CD4-positive, alpha-beta T cell treated with Interleukin-15 for 4 hours (primary cell): ENCODE measurements around the gene MED12L.
"Not testable (repeated sequence)": the region's sequence is repeated elsewhere in the genome, so short reads cannot be mapped to it uniquely, and the experiment has no call there.

Experiments used
- DNase-seq: peaks from one replicate; pipeline ENCODE4 v3.0.0-alpha.2; 2020; ENCODE audit warnings: low spot score

MED12L gene

DNA sequence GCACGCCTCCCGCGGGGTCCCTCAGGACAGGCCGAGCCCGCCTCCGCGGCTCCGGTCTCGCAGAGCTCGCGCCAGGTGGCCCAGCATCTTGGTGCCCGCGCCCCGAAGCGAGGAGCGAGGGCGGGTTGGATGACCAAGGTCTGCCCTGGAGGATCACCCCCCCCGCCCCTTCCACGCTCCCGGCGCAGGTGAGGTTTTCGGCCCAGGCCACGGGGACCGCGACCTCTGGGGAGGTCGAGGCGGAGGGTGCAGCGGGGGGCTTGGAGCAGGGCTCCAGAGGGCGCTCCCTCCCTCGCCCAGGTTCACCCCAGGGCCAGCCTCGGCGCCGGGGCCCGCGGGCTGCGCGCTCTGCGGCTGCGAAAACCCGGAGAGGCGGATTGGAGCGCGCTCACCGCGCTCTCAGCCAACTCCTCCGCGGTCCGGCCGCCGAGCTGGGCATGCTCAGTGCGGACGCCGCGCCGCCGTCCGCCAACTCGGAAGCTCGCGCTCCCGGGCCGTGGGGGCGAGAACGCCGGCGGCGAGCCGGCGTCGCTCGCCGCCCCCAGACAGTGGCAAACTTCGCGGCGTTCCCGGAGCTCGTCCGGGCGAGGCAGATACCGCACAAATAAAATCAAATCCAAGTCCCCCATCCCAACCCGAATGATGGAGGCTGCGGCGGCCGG, at the start of gene MED12L:
Gene MED12L (plus strand): TSS at position 438 of the 662 bp plus-strand sequence. CDS start 1,263 bp downstream, outside the sequence.
- peak; percentile 32 for DNase-seq

- DNase-seq: no peak
Observed at GRCh38 chr3:151037746-151038477, 47.6 kb upstream of the MED12L start.

DNA sequence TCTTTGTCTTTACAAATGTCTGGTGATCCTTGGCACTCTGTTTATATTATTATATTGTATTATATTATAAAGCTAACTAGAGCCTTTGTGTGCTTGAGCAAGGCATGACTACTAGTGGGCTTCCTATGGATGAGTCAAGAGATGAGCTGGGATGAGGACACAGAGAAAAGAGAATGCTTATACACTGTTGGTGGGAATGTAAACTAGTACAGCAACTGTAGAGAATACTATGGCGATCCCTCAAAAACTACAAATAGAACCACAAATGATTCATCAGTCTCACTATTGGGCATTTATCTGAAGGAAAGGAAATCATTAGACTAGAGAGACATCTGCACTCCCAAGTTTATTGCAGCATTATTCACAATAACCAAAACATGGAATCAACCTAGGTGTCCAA, 40.8 kb upstream of the MED12L start:
- no peak for DNase-seq

- no peak for DNase-seq
Observed at GRCh38 chr3:151047636-151048035, 37.8 kb upstream of the MED12L start.

DNA sequence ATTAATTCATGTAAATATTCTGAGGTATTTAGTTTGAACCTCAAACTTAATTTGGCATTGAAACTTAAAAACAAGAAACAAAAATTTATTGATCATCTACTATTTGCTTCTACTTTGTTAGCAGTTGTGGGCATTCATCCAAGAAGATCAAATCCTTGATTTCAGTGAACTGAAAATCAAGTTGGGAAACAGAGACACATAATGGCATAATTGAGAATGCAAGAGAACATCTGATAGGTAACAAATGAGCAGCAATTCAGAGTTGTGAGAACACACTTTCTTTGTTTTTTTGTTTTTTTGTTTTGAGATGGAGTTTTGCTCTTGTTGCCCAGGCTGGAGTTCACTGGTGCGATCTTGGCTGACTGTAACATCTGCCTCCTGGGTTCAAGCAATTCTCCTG, 33.9 kb upstream of the MED12L start:
- no peak for DNase-seq

- DNase-seq: no peak
Observed at GRCh38 chr3:151052346-151052745, 33.1 kb upstream of the MED12L start.

GRCh38 chr3:151052756-151053155, 32.7 kb upstream of the MED12L start:
- no peak for DNase-seq

DNA sequence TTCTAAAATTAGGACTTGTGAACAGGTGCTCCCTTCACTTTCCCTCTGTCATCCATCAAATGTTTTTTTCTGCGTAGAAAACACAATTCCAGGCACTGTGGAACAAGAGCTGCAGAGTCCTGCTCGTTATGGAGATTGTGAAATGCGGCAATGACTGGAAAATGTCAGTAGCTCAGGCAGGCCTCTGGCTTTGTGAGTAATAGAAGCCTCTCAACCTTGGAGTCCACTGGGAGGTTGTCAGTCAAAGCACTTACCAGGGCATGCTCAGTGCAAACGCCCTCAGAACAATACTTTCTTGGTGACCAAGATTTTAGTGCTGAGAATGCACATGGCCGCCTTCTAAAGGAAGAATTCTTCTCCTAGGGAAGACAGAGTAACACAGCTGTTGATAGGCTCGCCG, 26.7 kb upstream of the MED12L start:
- DNase-seq: no peak

DNA sequence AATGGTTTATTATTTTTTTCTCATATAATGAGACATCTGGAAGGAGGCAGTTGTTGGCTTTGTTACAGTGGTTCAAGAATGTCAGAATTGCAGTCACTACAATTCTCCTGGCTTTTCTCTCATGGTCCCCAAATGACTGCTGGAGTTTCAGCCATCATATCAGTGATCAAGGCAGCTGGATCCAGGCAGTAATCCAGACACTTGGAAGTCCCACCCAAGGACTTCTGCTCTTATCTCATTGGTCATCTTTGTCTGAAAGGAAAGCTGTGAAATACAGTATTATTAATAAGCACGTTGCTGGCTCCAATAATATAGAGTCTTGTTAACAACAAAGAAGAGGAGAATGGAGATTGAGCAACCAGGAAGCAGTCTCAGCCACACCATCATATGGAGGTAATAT, 22.9 kb upstream of the MED12L start:
- DNase-seq: no peak

DNA sequence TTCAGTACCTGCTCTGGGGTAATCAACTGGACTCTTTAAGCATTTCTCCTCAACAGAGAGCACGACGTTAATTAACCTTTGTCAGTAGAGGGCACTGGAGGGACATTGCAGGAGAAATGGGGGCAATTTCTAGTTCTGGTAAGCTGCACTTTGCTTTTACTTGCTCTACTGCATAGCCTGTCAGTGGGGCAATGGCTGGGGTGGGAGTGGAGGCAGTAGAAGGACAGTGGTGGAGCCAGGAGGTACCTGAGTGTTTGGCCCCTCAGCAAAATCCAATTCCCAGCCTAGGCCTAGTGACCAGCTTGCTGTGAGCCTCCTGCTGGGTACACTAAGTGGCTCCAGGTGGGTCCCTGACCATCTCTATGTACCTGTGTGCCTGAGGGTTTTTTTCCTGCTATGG, 18.3 kb upstream of the MED12L start:
- no peak for DNase-seq

DNA sequence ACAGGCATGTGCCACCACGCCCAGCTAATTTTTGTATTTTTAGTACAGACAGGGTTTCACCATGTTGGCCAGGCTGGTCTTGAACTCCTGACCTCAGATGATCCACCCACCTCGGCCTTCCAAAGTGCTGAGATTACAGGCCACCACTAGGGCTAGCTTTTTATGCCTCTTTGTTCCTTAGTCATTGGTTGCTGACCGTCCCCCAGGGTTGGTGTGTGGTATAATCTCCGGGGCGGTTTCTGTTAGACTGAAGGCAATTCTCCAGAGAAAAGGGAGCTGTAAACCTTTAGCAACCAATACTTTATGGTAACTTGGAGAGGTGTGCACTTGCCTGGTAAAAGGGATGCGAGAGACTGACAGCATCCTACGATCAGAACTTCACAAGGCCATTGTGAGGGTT, 12.6 kb upstream of the MED12L start:
- DNase-seq: not testable (repeated sequence)

- no peak for DNase-seq
Observed at GRCh38 chr3:151074256-151074655, 11.2 kb upstream of the MED12L start.

DNA sequence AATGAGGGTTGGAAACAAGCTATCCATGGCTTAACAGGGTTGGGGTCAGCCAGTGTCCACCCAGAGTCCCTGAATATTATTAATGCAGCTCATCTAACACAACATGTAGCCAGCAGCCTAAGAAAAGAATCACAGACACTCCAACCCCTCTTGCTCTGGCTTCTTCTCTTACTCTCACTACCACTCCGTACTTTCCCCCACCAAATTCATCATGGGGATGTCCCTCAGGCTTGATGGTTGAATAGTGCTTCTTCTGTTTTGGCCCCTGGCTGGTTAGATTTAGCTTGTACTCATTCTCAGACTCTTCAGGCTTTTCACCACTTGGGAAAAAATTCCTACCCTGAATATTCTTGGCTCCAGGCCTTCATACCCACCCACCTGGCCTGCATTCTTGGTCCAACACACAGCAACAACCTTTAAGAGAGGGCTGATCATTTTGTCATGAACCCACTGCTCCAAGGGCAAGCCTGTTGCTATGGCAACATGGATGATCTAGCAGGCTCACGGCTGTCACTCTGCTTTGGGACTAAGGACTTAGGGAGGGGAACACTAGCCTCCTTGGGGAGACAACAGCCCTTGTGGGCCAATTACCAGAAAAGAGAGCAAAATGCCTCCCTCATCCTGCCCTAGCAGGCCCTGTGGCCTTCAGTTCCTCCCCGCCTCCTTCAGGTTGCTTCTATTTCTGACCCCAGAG, 9.4 kb upstream of the MED12L start:
- no peak for DNase-seq

- no peak for DNase-seq
Observed at GRCh38 chr3:151076626-151077025, 8.8 kb upstream of the MED12L start.

- DNase-seq: not testable (repeated sequence)
Observed at GRCh38 chr3:151081082-151081481, 4.4 kb upstream of the MED12L start.

DNA sequence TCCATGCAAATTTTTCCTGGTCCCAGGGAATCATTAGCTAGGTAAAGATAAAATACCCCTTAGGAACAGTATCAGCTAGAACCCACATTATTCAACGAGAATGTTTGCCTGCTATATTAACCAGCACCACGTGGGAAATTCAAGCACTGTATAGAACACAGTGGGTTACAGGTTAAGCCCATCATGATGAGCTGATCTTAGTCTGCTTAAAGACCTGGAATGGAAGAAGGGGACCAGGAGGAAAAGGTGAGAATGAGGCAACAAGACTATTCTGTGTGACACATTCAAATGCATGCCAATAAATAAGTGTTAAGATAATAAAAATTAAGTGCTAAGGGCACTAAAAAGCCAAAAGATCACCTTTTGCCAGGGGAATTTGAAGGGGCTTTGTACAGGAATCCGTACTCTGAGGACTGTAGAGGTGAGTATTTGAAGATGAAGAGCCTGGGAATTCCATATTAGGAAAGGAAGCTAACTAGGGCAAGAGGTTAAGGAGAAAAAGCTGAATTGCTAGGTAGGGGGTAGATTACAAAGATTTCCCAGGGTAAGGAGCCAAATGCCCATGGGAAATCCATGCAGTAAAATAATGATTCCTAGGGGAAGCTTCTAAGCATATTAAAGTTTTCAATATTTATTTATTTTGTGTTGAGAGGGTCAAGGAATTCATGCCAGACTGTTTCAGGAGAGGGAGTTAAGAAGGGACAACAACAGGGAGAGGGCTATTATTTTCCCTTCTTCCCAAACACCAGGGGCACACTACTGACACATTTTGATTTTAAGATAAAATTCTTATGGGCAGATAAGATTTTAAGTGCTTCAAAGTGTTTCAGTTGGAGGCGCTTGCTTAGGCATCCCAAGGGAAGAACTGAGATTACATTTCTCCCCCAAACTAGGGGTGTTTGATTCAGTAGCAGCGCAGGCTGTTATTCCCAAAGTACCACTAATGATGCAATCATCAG, 2.3 kb upstream of the MED12L start:
- no peak for DNase-seq

- no peak for DNase-seq
Observed at GRCh38 chr3:151084893-151085226, 604 bp upstream of the MED12L start.

DNA sequence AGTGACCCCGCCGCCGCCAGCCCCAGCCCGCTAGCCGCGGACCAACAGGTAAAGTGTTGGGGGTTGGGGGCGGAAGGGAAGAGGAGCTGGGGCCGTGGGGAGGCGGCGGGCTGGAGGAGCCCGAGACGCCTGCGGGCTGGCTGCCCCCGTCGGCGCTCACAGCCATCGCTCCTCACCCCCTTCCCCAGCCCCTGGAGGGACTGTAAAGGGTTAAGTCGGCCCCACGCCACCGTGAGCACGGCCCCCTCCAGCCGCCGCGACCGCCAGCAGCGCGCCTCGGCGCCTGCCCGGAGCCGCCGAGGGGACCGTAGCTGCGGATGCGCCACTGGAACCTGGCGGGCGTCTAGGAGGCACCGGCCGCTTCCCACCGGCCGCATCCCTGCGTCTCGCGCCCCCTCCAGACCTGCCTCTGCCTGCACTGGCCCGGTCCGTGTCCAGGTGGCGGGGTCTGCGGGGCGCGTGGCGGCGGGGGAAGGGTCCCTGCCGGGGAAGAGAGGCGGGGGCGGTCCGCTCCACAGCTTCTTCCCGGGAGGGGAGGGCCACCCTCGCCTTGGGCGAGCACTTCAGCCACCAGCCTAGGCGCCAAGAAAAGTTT, 522 bp downstream of the MED12L start:
- no peak for DNase-seq

DNA sequence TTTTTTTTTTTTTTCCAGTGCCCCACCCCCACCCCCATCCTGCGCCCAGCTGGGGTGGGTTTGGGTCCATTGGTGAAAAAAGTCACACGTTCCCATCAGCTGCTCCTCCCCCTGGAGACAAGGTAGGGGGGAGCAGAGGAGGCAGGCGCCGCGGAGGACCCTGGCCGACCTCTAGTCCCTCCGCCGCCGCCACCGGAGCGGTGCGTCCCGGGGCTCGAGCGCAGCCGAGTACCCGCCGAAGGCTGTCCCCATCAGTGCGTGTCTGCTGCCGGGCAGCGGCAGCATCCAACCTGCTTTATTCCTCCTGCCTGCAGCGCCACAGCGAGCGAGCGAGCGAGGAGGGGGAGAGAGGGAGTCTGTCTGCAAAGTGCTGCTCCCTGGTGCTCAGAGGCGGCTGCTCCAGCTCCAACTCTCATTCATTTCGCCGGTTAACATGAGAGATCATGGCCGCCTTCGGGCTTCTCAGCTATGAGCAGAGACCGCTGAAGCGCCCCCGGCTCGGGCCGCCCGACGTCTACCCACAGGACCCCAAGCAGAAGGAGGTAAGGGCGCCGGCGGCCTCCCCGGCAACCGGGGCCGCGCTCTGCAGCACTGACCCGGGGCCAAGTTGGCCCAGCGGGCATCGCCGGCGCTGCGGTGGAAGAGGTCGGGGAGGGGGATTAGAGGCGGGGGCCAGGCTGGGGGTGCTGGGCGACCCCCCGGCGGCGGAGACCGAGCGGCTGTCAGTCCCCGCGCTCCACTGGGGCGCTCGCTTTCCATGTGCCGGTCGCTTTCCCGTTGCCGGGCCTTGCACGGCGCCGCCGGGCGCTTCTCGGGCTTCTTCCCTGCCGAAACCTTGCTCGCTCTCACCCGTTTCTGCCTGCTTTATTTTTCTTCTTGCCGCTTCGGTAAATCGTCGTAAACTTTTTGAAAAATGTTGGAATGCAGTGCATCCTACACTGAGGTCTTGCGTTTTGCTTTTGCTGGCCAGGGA, 1.3 kb downstream of the MED12L start:
- DNase-seq: peak; percentile 60

- DNase-seq: no peak
Observed at GRCh38 chr3:151087648-151088047, 2.2 kb downstream of the MED12L start.
